Endothelial cell of umbilical vein (primary cell): Measurements from ENCODE around the gene CSH2.
"Not testable (repeated sequence)": the region's sequence is repeated elsewhere in the genome, so short reads cannot be mapped to it uniquely, and the experiment has no call there.

Experiments
- CTCF ChIP-seq, 2 donors: IDR thresholded peaks; 1 replicate in 1 of 2; 2 replicates in 1 of 2; pipeline ENCODE4 v1.5.1; 2011; ENCODE audit warnings: low read length in 2 of 2, mild to moderate bottlenecking in 2 of 2, moderate library complexity in 2 of 2, control low read depth in 1 of 2, inconsistent platforms in 1 of 2, low read depth in 1 of 2; ENCODE audit not compliant: insufficient read depth in 1 of 2; ENCODE audit errors: extremely low read depth in 1 of 2
- EZH2 ChIP-seq: IDR thresholded peaks from 2 replicates; pipeline ENCODE4 v1.6.1; 2012; ENCODE audit warnings: borderline replicate concordance, low read depth, mild to moderate bottlenecking, moderate library complexity, low read length, inconsistent platforms; ENCODE audit not compliant: severe bottlenecking
- FOS ChIP-seq: IDR thresholded peaks from 2 replicates; pipeline ENCODE4 v1.6.1; 2011; ENCODE audit warnings: mild to moderate bottlenecking, low read length, moderate library complexity, borderline replicate concordance; ENCODE audit not compliant: insufficient read depth
- MAX ChIP-seq: IDR thresholded peaks from 2 replicates; pipeline ENCODE4 v1.6.1; 2011; ENCODE audit not compliant: insufficient read depth, insufficient read length
- MYC ChIP-seq: IDR thresholded peaks from one replicate; pipeline ENCODE4 v1.6.1; 2011; ENCODE audit warnings: mild to moderate bottlenecking, low read depth, low read length
- POLR2A ChIP-seq: IDR thresholded peaks from 2 replicates; pipeline ENCODE4 v1.6.1; 2012; ENCODE audit warnings: low read depth, mild to moderate bottlenecking, control low read depth, low read length
- POLR2AphosphoS5 ChIP-seq: IDR thresholded peaks from 2 replicates; pipeline ENCODE4 v1.6.1; 2012; ENCODE audit warnings: low read depth, mild to moderate bottlenecking, control low read depth, low read length, moderate library complexity; ENCODE audit not compliant: insufficient read depth

- not testable (repeated sequence) for TF ChIP-seq CTCF (IDR thresholded peaks at IDR 0.05; ENCODE audit: extremely low read depth in 1 of 2, insufficient read depth in 1 of 2, low read depth in 1 of 2, low read length in 2 of 2); MAX; POLR2AphosphoS5; MYC; EZH2; FOS; POLR2A
Measured at GRCh38 chr17:63874061-63874626, 667 bp upstream of the CSH2 start.
